Liver (tissue), 9 donors: Measurements from ENCODE around the gene EXOC4. TPM values are rescaled to one million over a fixed set of nuclear protein-coding genes. Genes with fewer than 3 reads are reported as not detected.

Experiments
- DNase-seq: peaks from one replicate; pipeline ENCODE4 v3.0.0-alpha.2; 2017; ENCODE audit warnings: low spot score
- H3K27ac ChIP-seq, 2 donors: one replicate each; pipeline ENCODE4 v1.7.0; 2013; ENCODE audit warnings: inconsistent platforms in 2 of 2, low read length in 2 of 2, control low read depth in 1 of 2, low read depth in 1 of 2, mild to moderate bottlenecking in 1 of 2
- H3K27me3 ChIP-seq, 4 donors: one replicate each; pipeline versions ENCODE4 v1.6.1 to v1.7.0; 2013; ENCODE audit warnings: low read length in 3 of 4, inconsistent platforms in 1 of 4, mild to moderate bottlenecking in 1 of 4, moderate library complexity in 1 of 4; ENCODE audit not compliant: control insufficient read depth in 4 of 4, insufficient read depth in 4 of 4
- H3K36me3 ChIP-seq, 4 donors: one replicate each; pipeline versions ENCODE4 v1.6.1 to v1.7.0; 2013; ENCODE audit warnings: low read length in 3 of 4, mild to moderate bottlenecking in 3 of 4, low read depth in 1 of 4, moderate library complexity in 1 of 4; ENCODE audit not compliant: control insufficient read depth in 4 of 4, insufficient read depth in 3 of 4
- H3K4me1 ChIP-seq, 4 donors: one replicate each; pipeline versions ENCODE4 v1.6.1 to v1.7.0; 2013; ENCODE audit warnings: low read length in 3 of 4, mild to moderate bottlenecking in 3 of 4, moderate library complexity in 1 of 4; ENCODE audit not compliant: control insufficient read depth in 4 of 4, insufficient read depth in 4 of 4
- H3K4me3 ChIP-seq, 3 donors: one replicate each; pipeline versions ENCODE4 v1.6.1 to v1.7.0; 2013; ENCODE audit warnings: low read length in 3 of 3, control low read depth in 1 of 3, low read depth in 1 of 3, mild to moderate bottlenecking in 1 of 3
- H3K9ac ChIP-seq, 2 donors: one replicate each; pipeline ENCODE4 v1.7.0; 2013; ENCODE audit warnings: low read length in 2 of 2, mild to moderate bottlenecking in 2 of 2, moderate library complexity in 2 of 2, control low read depth in 1 of 2, low read depth in 1 of 2
- H3K9me3 ChIP-seq, 4 donors: one replicate each; pipeline versions ENCODE4 v1.6.1 to v1.7.0; 2013; ENCODE audit warnings: low read length in 3 of 4; ENCODE audit not compliant: control insufficient read depth in 4 of 4
- EGR1 ChIP-seq, 2 donors: IDR thresholded peaks; 2 replicates each; pipeline ENCODE4 v1.6.1; 2016 to 2018; ENCODE audit warnings: antibody characterized with exemption in 2 of 2, low read depth in 2 of 2
- FOXA1 ChIP-seq: IDR thresholded peaks from 2 replicates; pipeline ENCODE4 v1.6.1; 2016; ENCODE audit warnings: antibody characterized with exemption
- FOXA2 ChIP-seq: IDR thresholded peaks from 2 replicates; pipeline ENCODE4 v1.6.1; 2016; ENCODE audit warnings: antibody characterized with exemption
- GABPA ChIP-seq, 2 donors: IDR thresholded peaks in 1 of 2; conservative IDR thresholded peaks in 1 of 2; 2 replicates each; pipeline ENCODE4 v1.6.1; 2016; ENCODE audit warnings: antibody characterized with exemption in 2 of 2, mild to moderate bottlenecking in 1 of 2, moderate library complexity in 1 of 2
- HNF4A ChIP-seq, 2 donors: conservative IDR thresholded peaks; 2 replicates each; pipeline ENCODE4 v1.6.1; 2016; ENCODE audit warnings: antibody characterized with exemption in 2 of 2, mild to moderate bottlenecking in 2 of 2
- HNF4G ChIP-seq: IDR thresholded peaks from 2 replicates; pipeline ENCODE4 v1.6.1; 2016; ENCODE audit warnings: antibody characterized with exemption
- JUND ChIP-seq, 2 donors: IDR thresholded peaks; 2 replicates each; pipeline ENCODE4 v1.6.1; 2016; ENCODE audit warnings: antibody characterized with exemption in 2 of 2
- NR2F2 ChIP-seq: IDR thresholded peaks from 2 replicates; pipeline ENCODE4 v1.6.1; 2016; ENCODE audit warnings: antibody characterized with exemption
- RAD21 ChIP-seq, 2 donors: IDR thresholded peaks; 2 replicates each; pipeline ENCODE4 v1.6.1; 2016; ENCODE audit warnings: antibody characterized with exemption in 2 of 2, mild to moderate bottlenecking in 2 of 2
- RXRA ChIP-seq, 2 donors: IDR thresholded peaks; 2 replicates each; pipeline ENCODE4 v1.6.1; 2017 to 2018; ENCODE audit warnings: antibody characterized with exemption in 2 of 2, mild to moderate bottlenecking in 1 of 2
- SP1 ChIP-seq: IDR thresholded peaks from 2 replicates; pipeline ENCODE4 v1.6.1; 2018; ENCODE audit warnings: antibody characterized with exemption, mild to moderate bottlenecking
- TAF1 ChIP-seq: conservative IDR thresholded peaks from 2 replicates; pipeline ENCODE4 v1.6.1; 2016; ENCODE audit warnings: antibody characterized with exemption, mild to moderate bottlenecking
- YY1 ChIP-seq: IDR thresholded peaks from 2 replicates; pipeline ENCODE4 v1.6.1; 2016; ENCODE audit warnings: antibody characterized with exemption, mild to moderate bottlenecking
- WGBS: extraction: QIAGEN DNeasy Blood & Tissue Kit; methylation state at CpG from one replicate; pipeline ENCODE4 v1.1.7; 2013; 5-methylcytosine and 5-hydroxymethylcytosine counted together
- polyA plus RNA-seq, 2 donors: library from polyadenylated mRNA; stranded (reverse) in 1 of 2; unstranded in 1 of 2; fragments of 200-250 nt in 1 of 2; fragments of >200 nt in 1 of 2; fragmentation: Nextera tagmentation in 1 of 2; extraction: Ambion mirVana in 1 of 2; gene quantifications; one replicate each; pipeline versions ENCODE4 v1.2.1 to v1.2.3, GENCODE V29; 2013 to 2015
- total RNA-seq, 2 donors: library from RNA; depleted of rRNA; stranded (reverse); fragments of >200 nt; gene quantifications; one replicate each; pipeline ENCODE4 v1.2.3, GENCODE V29; 2014
- TF ChIP-seq, protein P1 (sequence below): IDR thresholded peaks from 2 replicates; pipeline ENCODE4 v1.6.1; 2016; ENCODE audit warnings: antibody characterized with exemption, mild to moderate bottlenecking
- TF ChIP-seq, protein P2 (sequence below): IDR thresholded peaks from 2 replicates; pipeline ENCODE4 v1.6.1; 2016; ENCODE audit warnings: antibody characterized with exemption
- TF ChIP-seq, protein P3 (sequence below): fragments of 150-350 bp; IDR thresholded peaks from 2 replicates; pipeline ENCODE4 v1.5.1; 2017; ENCODE audit warnings: improper control_type of control experiment, low read depth, low read length; ENCODE audit not compliant: missing input control
- TF ChIP-seq, protein P4 (sequence below): IDR thresholded peaks from 2 replicates; pipeline ENCODE4 v1.6.1; 2016; ENCODE audit warnings: antibody characterized with exemption
- TF ChIP-seq, protein P5 (sequence below): IDR thresholded peaks from 2 replicates; pipeline ENCODE4 v1.6.1; 2016; ENCODE audit warnings: antibody characterized with exemption
- donor health status: healthy.
- donor health status: healthy.
- donor health status: healthy.
- donor health status: healthy.
- donor health status: healthy.

The EXOC4 gene
- total and polyA plus RNA-seq, 4 donors: 9.5 to 55.9 (median 23.6) TPM

DNA sequence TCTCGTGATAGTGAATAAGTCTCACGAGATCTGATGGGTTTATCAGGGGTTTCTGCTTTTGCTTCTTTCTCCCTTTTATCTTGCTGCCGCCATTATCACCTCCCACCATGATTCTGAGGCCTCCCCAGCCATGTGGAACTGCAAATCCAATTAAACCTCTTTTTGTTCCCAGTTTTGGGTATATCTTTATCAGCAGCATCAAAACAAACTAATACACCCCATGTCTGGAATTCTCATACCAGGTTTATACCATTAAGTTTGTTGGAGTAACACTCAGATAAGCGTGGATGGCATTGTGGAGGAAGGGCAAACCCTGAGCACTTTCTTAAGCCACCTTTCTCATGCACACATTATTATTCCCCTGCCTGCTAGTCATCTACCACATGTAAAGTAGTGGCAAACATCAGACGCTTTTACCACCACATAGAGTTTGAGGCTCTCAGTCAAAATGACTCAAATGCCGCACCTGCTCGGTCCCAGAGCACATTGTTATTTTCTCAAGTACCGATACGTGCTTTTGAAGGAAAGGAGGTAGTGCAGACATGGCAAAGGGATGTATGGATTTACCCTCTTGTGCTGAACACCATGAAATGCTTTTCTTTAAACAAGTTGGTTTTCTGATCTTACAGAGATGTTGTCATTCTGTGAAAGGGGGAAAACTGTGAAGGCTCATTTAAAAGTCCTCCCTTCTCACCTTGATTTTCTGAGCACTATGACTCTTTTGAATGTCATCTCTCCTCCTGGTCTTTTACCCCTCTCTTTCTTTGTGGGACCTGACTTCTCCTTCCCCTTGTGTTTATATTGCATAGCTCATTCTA lies 429.7 kb downstream of the EXOC4 start:
- no peaks in the 10 kb centered on the region for H3K9me3 ChIP-seq
- no peaks in the 10 kb centered on the region for H3K36me3 ChIP-seq
- H3K27ac ChIP-seq: no peak overlapping the region
- no peak overlapping the region for H3K9ac ChIP-seq
- H3K27me3 ChIP-seq: no peaks in the 10 kb centered on the region
- no peak for DNase-seq
- TF ChIP-seq GABPA (IDR thresholded peaks at IDR 0.05 in 1 of 2, conservative IDR thresholded peaks at IDR 0.05 in 1 of 2) (no peak), HNF4G (no peak), FOXA1 (no peak), RAD21 (IDR thresholded peaks at IDR 0.05) (no peak), HNF4A (conservative IDR thresholded peaks at IDR 0.05) (no peak), FOXA2 (no peak), NR2F2 (no peak), JUND (IDR thresholded peaks at IDR 0.05) (no peak), EGR1 (IDR thresholded peaks at IDR 0.05; ENCODE audit: low read depth in 2 of 2) (no peak), YY1 (no peak), SP1 (no peak), TAF1 (no peak), RXRA (IDR thresholded peaks at IDR 0.05) (no peak)
- TF ChIP-seq, protein P1, sequence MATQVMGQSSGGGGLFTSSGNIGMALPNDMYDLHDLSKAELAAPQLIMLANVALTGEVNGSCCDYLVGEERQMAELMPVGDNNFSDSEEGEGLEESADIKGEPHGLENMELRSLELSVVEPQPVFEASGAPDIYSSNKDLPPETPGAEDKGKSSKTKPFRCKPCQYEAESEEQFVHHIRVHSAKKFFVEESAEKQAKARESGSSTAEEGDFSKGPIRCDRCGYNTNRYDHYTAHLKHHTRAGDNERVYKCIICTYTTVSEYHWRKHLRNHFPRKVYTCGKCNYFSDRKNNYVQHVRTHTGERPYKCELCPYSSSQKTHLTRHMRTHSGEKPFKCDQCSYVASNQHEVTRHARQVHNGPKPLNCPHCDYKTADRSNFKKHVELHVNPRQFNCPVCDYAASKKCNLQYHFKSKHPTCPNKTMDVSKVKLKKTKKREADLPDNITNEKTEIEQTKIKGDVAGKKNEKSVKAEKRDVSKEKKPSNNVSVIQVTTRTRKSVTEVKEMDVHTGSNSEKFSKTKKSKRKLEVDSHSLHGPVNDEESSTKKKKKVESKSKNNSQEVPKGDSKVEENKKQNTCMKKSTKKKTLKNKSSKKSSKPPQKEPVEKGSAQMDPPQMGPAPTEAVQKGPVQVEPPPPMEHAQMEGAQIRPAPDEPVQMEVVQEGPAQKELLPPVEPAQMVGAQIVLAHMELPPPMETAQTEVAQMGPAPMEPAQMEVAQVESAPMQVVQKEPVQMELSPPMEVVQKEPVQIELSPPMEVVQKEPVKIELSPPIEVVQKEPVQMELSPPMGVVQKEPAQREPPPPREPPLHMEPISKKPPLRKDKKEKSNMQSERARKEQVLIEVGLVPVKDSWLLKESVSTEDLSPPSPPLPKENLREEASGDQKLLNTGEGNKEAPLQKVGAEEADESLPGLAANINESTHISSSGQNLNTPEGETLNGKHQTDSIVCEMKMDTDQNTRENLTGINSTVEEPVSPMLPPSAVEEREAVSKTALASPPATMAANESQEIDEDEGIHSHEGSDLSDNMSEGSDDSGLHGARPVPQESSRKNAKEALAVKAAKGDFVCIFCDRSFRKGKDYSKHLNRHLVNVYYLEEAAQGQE: no peak
- TF ChIP-seq, protein P2, sequence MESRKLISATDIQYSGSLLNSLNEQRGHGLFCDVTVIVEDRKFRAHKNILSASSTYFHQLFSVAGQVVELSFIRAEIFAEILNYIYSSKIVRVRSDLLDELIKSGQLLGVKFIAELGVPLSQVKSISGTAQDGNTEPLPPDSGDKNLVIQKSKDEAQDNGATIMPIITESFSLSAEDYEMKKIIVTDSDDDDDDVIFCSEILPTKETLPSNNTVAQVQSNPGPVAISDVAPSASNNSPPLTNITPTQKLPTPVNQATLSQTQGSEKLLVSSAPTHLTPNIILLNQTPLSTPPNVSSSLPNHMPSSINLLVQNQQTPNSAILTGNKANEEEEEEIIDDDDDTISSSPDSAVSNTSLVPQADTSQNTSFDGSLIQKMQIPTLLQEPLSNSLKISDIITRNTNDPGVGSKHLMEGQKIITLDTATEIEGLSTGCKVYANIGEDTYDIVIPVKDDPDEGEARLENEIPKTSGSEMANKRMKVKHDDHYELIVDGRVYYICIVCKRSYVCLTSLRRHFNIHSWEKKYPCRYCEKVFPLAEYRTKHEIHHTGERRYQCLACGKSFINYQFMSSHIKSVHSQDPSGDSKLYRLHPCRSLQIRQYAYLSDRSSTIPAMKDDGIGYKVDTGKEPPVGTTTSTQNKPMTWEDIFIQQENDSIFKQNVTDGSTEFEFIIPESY: no peak
- TF ChIP-seq, protein P3, sequence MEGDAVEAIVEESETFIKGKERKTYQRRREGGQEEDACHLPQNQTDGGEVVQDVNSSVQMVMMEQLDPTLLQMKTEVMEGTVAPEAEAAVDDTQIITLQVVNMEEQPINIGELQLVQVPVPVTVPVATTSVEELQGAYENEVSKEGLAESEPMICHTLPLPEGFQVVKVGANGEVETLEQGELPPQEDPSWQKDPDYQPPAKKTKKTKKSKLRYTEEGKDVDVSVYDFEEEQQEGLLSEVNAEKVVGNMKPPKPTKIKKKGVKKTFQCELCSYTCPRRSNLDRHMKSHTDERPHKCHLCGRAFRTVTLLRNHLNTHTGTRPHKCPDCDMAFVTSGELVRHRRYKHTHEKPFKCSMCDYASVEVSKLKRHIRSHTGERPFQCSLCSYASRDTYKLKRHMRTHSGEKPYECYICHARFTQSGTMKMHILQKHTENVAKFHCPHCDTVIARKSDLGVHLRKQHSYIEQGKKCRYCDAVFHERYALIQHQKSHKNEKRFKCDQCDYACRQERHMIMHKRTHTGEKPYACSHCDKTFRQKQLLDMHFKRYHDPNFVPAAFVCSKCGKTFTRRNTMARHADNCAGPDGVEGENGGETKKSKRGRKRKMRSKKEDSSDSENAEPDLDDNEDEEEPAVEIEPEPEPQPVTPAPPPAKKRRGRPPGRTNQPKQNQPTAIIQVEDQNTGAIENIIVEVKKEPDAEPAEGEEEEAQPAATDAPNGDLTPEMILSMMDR: no peak
- TF ChIP-seq, protein P4, sequence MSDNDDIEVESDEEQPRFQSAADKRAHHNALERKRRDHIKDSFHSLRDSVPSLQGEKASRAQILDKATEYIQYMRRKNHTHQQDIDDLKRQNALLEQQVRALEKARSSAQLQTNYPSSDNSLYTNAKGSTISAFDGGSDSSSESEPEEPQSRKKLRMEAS: no peak
- TF ChIP-seq, protein P5, sequence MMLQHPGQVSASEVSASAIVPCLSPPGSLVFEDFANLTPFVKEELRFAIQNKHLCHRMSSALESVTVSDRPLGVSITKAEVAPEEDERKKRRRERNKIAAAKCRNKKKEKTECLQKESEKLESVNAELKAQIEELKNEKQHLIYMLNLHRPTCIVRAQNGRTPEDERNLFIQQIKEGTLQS: no peak
- no peaks in the 10 kb centered on the region for H3K4me1 ChIP-seq
- no peak overlapping the region for H3K4me3 ChIP-seq
- WGBS: 73% methylated on average over 9 of the region's 9 CpGs
